ENCODE measurements around the gene INS.

The INS gene

DNA sequence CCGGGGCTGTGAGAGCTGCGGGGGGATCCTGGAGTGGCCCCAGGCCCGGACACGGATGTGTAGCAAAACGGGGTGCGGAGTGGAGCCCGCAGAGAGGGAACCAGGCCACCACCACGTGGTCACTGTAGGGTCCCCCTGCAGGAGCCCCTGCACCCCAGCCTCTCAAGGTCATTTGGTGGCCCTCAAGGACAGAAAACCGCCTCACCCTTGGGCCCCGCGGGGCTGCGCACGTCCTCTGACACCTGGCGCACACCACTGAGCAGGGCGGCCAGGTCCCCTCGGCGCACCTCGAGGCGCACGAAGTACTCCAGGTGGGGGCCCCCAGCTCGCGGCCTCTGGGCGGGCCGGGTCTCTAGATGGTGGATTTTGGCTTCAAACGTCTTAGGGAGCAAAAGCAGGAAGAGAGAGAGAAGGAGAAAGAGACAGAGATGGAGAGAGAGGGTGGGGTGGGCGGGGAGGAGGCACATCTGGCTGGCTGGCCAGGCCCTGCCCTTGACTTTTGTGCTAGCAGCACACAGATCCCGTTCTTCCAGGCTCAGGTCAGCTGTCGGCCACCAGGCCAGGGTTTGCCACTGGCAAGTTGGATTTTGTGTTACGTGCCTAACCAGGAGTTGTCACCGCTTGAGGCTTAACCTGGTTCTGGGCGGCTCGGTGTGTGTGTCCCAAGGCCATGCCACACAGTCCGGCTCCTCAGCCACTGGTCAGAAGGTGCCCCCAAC is 7.4 kb upstream of the INS start:
- no peak for ATAC-seq (ENCODE audit: low read depth)
- H3K27me3 Mint-ChIP-seq, result peaks cover 5% of the 10 kb centered on the region
- no peak overlapping the region for H3K4me3 Mint-ChIP-seq
- H3K36me3 Mint-ChIP-seq, result no peaks in the 10 kb centered on the region
- no peak overlapping the region for H3K27ac Mint-ChIP-seq
- DNase-seq (ENCODE audit: low spot score in 2 of 2), result no peak
- no peaks in the 10 kb centered on the region for H3K4me1 Mint-ChIP-seq
- H3K9me3 Mint-ChIP-seq, result no peaks in the 10 kb centered on the region

DNA sequence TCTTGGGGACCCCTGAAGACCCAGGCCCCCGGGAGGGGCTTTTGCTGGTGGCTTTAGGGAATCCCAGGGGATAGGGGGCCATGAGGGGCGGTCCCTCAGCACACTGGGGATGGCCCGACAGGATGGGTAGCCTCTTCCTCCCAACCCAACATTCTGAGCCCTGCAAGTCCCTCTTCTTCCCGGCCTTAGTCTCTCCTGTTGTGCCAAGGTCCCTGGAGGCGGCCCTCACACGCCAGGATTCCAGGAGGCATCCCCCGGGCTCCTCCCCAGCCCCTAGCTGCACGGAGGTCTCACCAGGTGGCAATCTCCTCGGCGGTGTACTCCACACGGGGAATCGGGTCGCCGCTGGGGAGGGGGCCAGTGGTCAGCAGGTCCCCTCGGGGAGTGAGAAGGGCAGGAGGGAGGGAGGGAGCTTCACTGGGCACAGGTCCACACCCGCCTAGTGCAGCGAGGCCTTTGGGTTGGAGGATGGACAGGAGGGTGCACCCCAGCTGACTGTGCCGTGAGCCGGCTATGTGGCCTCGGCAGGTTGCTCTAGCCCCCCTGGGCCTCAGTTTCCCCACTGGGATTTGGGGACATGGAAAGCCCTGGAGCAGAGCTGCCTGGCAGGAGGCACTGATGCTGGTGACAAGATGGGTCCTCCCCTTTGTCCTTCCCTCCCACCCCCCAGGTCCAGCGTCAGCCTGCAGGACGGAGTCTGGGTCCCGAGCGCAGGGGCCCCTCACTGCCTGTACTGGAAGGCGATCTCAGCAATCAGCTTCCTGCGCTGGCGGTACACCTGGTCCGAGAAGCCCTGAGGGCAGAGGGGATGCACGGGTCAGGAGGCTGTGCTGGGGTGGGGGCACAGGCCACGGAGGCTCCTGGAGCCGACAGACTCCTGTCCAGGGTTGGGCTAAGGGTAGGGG is 6.4 kb upstream of the INS start:
- H3K27me3 Mint-ChIP-seq, result peaks cover 7% of the 10 kb centered on the region
- no peaks in the 10 kb centered on the region for H3K9me3 Mint-ChIP-seq
- ATAC-seq (ENCODE audit: low read depth) (no peak), DNase-seq (ENCODE audit: low spot score in 2 of 2) (no peak)
- H3K4me1 Mint-ChIP-seq, result no peaks in the 10 kb centered on the region
- no peak overlapping the region for H3K27ac Mint-ChIP-seq
- H3K36me3 Mint-ChIP-seq, result no peaks in the 10 kb centered on the region
- H3K4me3 Mint-ChIP-seq, result no peak overlapping the region

DNA sequence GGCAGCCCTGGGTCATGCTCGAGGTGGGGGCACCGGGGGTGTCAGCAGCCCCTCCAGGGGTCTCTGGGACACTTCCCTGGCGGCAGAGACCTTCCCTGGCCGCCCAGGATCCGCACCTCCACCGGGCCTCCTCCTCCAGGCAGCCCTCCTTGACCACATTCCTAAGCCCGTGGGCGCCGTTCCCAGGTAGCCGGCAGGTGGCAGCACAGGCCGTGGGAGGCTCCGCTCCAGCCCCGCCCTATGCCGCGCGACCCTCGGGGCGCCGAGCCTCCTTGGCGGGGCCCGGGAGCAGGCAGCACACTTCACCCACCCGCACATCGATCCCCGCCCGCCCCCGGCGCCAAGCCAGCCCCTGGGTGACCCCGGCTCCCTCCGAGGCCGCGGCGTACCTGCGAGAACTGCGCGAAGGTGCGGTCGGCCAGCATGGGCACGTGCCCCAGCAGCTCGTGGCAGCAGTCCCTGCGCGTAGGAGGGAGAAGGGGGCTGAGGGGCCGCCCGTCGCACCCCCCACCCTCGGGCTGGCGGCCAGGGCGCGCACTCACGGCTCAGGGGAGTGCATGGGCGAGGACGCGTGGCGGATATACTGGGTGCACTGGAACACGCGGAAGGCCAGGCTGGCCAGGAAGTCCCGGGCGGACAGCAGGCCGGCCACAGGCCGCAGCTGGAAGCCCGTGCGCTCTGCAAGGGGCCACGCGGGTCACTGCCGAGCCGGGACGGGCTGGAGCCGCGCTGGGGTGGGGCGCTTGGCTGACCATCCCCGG is 5.3 kb upstream of the INS start:
- DNase-seq (ENCODE audit: low spot score in 2 of 2) (peak in 1 of 2 donors; percentile 51), ATAC-seq (ENCODE audit: low read depth) (peak; percentile 72)
- Mint-ChIP-seq H3K4me1 (no peaks in the 10 kb centered on the region), H3K36me3 (no peaks in the 10 kb centered on the region), H3K27ac (no peak overlapping the region), H3K4me3 (no peak overlapping the region), H3K9me3 (no peaks in the 10 kb centered on the region), H3K27me3 (peaks cover 7% of the 10 kb centered on the region)

DNA sequence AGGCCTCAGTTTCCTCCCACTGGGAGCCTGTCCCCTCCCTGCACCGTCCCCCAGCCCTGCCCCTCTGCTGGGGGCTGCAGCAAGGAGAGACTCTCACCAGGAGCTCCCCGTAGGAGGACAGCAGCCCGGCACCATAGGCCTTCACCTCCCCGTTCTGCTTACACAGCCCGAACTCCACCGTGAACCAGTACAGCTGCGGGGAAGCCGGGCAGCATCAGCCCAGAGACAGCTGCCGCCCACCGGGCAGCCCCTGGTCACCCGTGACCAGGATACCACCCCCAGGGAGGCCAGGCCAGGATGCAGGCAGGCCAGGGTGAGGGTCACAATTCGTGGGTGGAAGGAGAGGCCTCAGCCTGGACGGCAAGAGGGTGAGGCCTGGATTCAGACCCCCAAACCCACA is 4.6 kb upstream of the INS start:
- no peaks in the 10 kb centered on the region for H3K9me3 Mint-ChIP-seq
- peaks cover 7% of the 10 kb centered on the region for H3K27me3 Mint-ChIP-seq
- ATAC-seq (ENCODE audit: low read depth), result no peak
- no peak overlapping the region for H3K4me3 Mint-ChIP-seq
- H3K4me1 Mint-ChIP-seq, result no peaks in the 10 kb centered on the region
- DNase-seq (ENCODE audit: low spot score in 2 of 2), result no peak
- H3K36me3 Mint-ChIP-seq, result no peaks in the 10 kb centered on the region
- no peak overlapping the region for H3K27ac Mint-ChIP-seq

DNA sequence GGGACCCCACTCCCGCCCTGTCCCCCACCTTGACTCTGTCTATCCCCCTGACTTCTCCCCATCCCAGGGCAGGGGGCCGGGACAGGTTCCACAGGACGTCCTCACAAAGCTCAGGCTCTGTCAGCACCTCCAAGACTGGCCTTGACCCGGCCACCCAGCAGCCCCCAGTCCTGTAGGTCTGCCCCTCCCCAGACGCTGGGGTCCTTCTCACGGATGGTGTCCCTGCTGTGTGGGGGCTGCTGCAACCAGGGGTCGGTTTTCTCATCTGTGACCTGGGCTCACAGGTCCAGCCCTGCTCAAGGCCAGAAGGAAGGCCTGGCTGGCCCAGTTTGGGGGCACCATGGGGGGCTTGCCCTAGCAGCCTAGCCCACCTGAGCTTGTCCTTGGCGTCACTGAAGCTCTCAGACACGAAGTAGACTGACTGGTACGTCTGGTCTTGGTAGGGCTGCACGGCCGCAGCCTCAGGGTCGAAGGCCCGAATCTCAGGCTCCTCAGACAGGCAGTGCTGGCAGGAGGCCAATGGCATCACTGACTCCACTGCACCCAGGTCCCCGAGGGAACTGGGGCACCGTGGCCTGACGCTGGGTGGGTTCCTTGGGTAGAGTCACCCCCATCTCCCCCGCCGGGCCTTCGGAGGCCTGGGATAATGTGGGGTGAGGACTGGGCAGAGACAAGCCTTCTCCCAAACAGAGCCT is 4.0 kb upstream of the INS start:
- peaks cover 10% of the 10 kb centered on the region for H3K27me3 Mint-ChIP-seq
- H3K4me3 Mint-ChIP-seq, result no peak overlapping the region
- H3K36me3 Mint-ChIP-seq, result no peaks in the 10 kb centered on the region
- H3K4me1 Mint-ChIP-seq, result no peaks in the 10 kb centered on the region
- DNase-seq (ENCODE audit: low spot score in 2 of 2), result no peak
- no peaks in the 10 kb centered on the region for H3K9me3 Mint-ChIP-seq
- H3K27ac Mint-ChIP-seq, result no peak overlapping the region
- no peak for ATAC-seq (ENCODE audit: low read depth)

DNA sequence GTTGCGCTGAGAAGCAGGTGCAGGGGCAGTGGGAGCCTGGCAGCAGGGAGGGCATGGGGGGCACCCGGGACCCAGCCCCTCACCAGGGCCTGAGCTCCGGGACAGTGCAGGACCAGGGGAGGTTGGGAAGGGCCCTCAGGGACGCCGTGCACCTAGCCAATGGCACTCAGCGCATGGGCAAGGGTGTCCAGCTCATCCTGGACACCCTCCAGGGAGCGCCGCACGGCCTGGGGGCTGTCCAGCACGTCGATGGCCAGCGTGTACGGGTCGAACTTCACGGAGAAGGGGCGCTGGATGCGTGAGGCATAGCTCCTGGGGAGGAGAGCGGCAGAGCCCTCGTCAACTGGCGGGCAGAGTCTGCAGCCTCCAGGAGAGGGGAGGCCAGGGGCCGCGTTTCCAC is 3.1 kb upstream of the INS start:
- Mint-ChIP-seq H3K9me3 (no peaks in the 10 kb centered on the region), H3K36me3 (no peaks in the 10 kb centered on the region), H3K27ac (no peak overlapping the region), H3K4me1 (no peaks in the 10 kb centered on the region), H3K27me3 (peaks cover 13% of the 10 kb centered on the region), H3K4me3 (no peak overlapping the region)
- DNase-seq (ENCODE audit: low spot score in 2 of 2), result no peak
- ATAC-seq (ENCODE audit: low read depth), result no peak

DNA sequence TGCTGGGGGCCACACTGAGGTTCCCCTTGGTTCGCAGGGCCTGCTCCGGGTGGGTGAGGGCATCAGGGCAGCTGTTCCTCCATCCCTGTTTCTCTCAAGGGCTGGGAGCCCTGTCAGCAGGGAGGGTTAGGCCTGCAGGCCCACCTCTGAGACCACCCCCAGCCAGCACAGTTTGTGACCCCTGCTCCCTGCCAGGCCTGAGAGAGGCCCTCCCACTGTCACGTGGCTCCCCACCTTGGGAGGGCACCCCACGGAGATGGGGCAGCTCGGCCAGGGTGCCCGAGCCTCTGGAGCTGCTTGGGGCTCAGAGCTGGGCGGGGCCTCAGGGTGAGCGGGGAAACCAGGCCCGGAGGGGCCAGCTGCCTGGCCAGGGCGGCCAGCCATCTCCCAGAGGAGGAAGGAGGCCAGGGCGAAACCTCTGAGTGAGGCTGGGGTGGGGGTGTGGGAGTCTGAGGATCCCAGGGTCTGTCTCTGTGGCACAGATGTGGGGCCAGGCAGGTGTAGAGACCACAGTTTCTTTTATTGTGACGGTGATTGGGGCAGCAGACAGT is 2.5 kb upstream of the INS start:
- Mint-ChIP-seq H3K9me3 (no peaks in the 10 kb centered on the region), H3K36me3 (no peaks in the 10 kb centered on the region), H3K27me3 (peaks cover 14% of the 10 kb centered on the region), H3K4me3 (no peak overlapping the region), H3K4me1 (no peaks in the 10 kb centered on the region), H3K27ac (no peak overlapping the region)
- no peak for DNase-seq (ENCODE audit: low spot score in 2 of 2)
- ATAC-seq (ENCODE audit: low read depth), result no peak

DNA sequence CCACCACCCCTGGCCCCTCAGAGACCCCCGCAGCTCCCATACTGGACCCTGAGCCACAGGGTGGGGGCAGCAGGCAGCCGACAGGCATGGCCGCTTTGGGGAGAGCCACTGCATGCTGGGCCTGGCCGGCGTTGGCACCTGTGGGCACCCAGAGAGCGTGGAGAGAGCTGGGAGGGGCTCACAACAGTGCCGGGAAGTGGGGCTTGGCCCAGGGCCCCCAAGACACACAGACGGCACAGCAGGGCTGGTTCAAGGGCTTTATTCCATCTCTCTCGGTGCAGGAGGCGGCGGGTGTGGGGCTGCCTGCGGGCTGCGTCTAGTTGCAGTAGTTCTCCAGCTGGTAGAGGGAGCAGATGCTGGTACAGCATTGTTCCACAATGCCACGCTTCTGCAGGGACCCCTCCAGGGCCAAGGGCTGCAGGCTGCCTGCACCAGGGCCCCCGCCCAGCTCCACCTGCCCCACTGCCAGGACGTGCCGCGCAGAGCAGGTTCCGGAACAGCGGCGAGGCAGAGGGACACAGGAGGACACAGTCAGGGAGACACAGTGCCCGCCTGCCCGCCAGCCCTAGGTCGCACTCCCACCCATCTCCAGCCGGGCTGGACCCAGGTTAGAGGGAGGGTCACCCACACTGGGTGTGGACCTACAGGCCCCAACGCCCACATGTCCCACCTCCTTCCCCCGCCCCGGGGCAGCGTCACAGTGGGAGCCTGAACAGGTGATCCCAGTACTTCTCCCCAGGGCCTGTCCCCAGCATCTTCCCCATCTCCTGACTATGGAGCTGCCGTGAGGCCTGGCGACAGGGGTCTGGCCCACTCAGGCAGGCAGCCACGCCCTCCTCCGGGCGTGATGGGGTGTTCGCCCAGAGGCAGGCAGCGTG is 1.2 kb downstream of the INS start:
- DNase-seq (ENCODE audit: low spot score in 2 of 2), result no peak
- Mint-ChIP-seq H3K9me3 (no peaks in the 10 kb centered on the region), H3K4me3 (no peak overlapping the region), H3K27ac (no peak overlapping the region), H3K36me3 (no peaks in the 10 kb centered on the region), H3K27me3 (peaks cover 16% of the 10 kb centered on the region), H3K4me1 (no peaks in the 10 kb centered on the region)
- no peak for ATAC-seq (ENCODE audit: low read depth)

DNA sequence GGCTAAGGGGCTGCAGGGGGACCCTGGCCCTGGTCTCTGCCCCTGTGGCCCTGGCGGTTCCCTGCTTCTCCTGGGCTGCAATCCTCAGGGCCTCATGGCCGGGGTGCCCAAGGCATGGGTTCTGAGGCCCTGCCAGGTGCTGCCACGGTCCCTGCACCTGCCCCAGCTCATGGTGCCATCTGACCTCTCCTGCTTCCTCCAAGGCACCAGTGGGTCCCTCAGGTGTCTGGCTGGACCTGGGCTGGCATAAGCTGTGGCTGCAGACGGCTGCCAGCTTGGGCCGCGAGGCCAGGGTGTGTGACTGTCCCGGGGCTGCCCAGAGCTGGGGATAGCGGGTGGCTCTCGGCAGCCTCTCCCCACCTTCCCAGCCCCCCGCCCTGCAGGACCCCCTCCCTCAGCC is 2.0 kb downstream of the INS start:
- no peaks in the 10 kb centered on the region for H3K36me3 Mint-ChIP-seq
- no peak overlapping the region for H3K27ac Mint-ChIP-seq
- no peaks in the 10 kb centered on the region for H3K9me3 Mint-ChIP-seq
- no peak for DNase-seq (ENCODE audit: low spot score in 2 of 2)
- H3K27me3 Mint-ChIP-seq, result peaks cover 16% of the 10 kb centered on the region
- no peak overlapping the region for H3K4me3 Mint-ChIP-seq
- H3K4me1 Mint-ChIP-seq, result no peaks in the 10 kb centered on the region
- ATAC-seq (ENCODE audit: low read depth), result no peak

DNA sequence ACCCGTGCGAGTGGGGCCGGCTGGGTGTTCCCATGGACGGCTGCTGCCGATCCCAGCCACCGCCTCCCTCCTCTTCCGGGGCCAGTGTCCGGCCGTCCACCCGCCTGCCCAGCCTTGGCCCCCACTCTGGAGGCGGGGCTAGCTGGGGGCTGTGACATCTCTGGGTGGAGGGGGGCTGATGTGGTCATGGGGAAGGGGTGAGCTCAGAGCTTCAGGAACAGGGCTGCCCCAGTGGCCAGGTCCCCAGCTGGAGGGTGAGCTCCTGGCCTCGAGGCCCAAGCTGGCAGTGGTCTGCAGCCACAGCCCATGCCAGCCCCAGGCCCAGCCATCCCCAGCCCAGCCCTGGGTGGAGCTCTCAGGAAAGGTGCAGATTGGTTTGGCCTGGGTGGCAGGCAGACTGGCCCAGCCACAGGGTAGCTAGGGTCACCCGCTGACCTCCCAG is 2.7 kb downstream of the INS start:
- no peak overlapping the region for H3K27ac Mint-ChIP-seq
- ATAC-seq (ENCODE audit: low read depth) (no peak), DNase-seq (ENCODE audit: low spot score in 2 of 2) (no peak)
- H3K27me3 Mint-ChIP-seq, result peaks cover 14% of the 10 kb centered on the region
- no peaks in the 10 kb centered on the region for H3K4me1 Mint-ChIP-seq
- no peak overlapping the region for H3K4me3 Mint-ChIP-seq
- H3K9me3 Mint-ChIP-seq, result no peaks in the 10 kb centered on the region
- H3K36me3 Mint-ChIP-seq, result no peaks in the 10 kb centered on the region

DNA sequence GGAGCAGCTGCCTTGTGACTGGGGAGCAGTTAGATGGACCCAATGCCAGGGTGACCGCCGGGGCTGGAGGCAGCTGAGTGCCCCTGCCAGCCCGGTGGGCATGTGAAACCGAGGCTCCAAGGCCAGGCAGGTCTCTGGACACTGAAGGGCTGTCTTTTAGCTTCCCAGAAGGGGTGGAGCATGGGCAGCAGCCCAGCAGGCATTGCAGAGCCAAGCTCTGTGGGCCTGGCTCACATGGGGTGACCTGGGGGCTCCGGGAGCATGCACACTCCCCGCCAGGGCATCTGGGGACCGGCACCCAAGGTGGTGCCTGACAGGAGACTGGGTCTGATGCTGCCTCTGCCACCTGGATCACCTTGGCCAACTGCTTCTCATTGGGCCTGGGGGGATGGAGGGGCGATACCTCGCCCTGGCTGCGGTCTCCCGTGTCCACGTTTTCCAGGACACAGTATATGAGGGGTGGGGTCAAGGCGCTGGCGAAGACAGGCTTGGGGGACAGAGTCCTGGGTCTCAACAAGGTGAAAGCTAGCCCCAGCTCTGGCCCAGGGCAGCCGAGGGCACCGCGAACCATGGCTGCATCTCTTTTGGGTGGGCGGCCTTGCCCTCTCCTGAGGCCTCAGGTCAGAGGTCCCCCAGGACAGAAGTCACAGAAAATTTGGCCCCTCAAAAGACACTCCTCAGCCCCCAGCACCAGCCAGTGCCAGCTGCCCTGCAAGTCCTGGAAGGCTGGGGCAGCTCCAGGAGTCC is 3.5 kb downstream of the INS start:
- DNase-seq (ENCODE audit: low spot score in 2 of 2) (no peak), ATAC-seq (ENCODE audit: low read depth) (no peak)
- H3K4me1 Mint-ChIP-seq, result no peaks in the 10 kb centered on the region
- H3K27me3 Mint-ChIP-seq, result peaks cover 12% of the 10 kb centered on the region
- no peaks in the 10 kb centered on the region for H3K36me3 Mint-ChIP-seq
- no peaks in the 10 kb centered on the region for H3K9me3 Mint-ChIP-seq
- H3K4me3 Mint-ChIP-seq, result no peak overlapping the region
- H3K27ac Mint-ChIP-seq, result no peak overlapping the region

DNA sequence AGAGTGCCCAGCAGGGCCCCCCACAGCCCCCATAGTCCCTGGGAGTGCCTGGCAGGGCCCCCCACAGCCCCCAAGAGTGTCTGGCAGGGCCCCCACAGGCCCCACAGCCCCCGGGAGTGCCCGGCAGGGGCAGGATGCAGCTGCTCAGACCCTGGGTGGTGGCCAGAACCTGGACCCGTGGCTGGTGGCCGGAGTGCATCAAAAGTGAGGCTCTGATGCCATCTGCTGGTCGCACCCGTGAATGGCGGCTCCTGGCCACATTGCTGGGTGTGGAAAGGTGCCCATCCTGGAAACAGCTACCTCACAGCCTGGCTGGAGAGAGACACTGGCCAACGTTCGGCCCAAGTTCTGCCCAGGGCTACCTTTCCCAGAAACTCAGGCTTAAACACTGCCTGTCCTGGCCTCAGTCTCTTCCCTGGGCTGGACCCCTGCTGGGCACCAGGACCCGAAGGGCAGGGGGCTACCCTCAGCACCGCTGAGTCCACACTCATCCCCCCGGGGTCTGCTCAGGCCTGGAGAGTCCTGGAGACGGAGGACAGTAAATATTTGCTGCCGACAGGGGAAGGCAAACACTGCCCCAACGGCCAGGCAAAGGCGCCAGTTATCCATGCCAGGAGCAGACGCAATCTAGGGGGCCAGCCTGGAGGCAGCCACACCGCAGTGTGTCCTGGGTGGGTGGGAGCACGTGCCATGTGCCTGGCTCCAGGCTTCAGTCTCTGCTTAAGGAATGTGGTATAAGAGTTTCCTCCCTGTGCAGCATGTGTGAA is 4.4 kb downstream of the INS start:
- no peak for ATAC-seq (ENCODE audit: low read depth)
- DNase-seq (ENCODE audit: low spot score in 2 of 2), result no peak
- peaks cover 11% of the 10 kb centered on the region for H3K27me3 Mint-ChIP-seq
- H3K36me3 Mint-ChIP-seq, result no peaks in the 10 kb centered on the region
- H3K27ac Mint-ChIP-seq, result no peak overlapping the region
- no peak overlapping the region for H3K4me3 Mint-ChIP-seq
- H3K4me1 Mint-ChIP-seq, result peaks cover 5% of the 10 kb centered on the region
- no peaks in the 10 kb centered on the region for H3K9me3 Mint-ChIP-seq

Measured in memory B cell (primary cell).